GM19193 (cell line): ENCODE results near the gene EPS15.

ENCODE experiments used
- POLR2A ChIP-seq: IDR thresholded peaks from 4 replicates; pipeline ENCODE4 v1.6.1; 2011; ENCODE audit not compliant: insufficient read depth, insufficient read length; ENCODE audit errors: extremely low read depth

EPS15 gene

GRCh38 chr1:51327386-51327785 lies 191.7 kb downstream of the EPS15 start:
- TF ChIP-seq POLR2A, result no peak

DNA sequence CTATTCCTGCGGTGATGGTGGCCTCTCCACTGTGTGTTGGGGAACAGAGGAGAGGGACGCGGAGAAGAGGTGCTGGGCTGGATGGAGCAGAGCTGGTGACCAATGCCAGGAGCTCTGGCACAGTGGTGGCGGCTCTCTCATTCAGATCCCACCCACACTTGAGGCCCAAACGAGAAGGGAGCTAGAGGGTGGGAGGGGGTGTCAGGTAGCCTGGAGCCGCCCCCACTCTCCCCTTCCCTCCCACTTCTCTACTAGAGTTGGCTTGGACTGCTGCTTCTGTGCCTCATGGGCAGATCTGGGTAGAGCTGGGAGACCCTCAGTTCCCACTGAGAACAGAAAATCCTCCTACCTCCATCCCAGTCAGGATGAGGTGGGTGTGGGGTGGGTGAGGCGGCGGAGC lies 192.2 kb downstream of the EPS15 start:
- TF ChIP-seq POLR2A, result no peak

DNA sequence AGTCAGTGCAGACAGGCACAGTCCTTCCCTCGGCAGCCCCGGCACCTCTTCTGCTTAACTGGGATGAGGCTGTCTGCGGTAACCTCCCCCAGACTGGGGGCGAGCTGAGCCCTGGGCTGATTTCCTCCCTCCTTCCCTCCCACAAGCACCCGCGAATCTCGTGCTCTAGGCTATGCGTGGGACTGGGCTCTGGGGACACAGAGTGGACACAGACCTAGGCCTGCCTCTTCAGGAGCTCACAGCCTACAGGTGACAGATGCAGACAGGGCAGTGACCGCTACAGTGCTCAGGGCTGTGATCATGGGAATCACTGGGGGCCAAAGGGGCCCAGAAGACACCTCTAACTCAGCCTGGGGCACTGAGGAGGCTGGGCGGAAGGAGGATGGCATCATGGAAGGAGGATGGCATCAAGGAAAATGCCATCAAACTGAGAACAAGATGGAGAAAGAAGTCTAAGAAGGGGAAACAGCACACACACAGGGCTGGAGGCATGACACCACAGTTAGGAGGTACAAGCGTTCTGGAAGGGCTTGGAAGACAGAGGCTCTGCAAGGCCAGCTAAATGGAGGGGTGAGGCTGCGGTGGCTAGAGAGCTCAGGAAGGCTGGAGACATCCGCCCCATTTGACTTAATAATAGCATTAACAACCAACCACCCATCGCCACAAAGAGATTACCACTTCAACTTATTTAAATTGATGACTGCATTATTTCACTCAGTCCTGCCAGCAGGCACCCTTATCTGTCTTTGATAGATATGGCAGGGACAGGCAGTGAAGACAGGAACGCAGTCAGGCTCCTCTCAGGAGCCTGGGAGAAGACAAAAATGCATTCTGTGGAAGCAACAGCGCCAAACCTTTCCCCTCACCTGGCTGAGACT lies 192.9 kb downstream of the EPS15 start:
- TF ChIP-seq POLR2A, result no peak

DNA sequence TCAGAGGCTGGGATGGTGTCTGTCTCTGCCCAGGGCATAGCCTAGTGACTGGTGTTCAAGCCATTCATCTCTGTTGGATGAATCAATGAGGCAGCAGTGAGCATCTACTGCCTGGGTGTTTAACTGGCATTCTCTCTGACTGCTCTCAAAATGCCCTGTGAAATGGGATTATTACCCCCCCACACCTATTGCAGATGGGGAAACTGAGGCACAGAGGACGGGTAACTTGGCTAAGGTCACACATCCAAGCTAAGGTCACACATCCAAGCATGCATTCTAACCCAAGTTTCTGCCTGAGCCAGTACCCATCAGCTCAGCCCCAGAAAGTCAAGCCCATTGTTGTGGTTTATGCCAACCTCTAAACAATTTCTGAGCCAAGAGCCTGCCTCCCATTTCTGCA lies 193.7 kb downstream of the EPS15 start:
- no peak for TF ChIP-seq POLR2A

GRCh38 chr1:51324251-51325010 lies 194.6 kb downstream of the EPS15 start:
- TF ChIP-seq POLR2A, result no peak

- no peak for TF ChIP-seq POLR2A
Measured at GRCh38 chr1:51323778-51324177, 195.3 kb downstream of the EPS15 start.

DNA sequence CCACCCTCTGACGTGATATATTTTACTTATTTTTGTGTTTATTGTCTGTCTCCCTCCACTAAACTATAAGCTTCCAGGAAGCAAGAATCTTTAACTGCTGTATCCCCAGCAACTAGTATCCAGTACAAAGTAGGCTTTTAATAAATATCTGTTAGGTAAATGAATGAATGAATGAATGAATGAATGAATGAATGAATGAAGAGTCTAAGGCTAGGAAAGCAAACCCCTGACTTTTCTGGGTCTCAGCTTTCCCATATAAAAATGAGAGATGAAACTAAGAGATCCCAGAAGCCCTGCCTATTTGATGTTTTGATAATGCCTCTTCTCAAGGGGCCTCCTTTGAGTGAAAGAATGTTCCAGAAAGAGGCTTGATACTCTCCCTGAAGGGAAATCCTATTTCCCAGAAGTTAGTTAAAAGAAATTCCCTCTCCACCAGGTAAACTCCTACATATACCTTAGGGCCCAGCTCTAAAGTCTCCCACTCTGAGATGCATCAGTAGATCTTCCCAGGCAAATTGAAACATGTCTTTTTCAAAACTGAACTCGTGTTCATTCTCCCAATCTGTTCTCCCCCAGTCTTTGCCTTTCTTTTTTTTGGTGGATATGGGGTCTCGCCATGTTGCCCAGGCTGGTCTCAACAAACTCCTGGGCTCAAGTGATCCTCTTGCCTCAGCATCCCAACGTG lies 196.5 kb downstream of the EPS15 start:
- no peak for TF ChIP-seq POLR2A

- TF ChIP-seq POLR2A, result no peak
Measured at GRCh38 chr1:51321924-51322280, 197.2 kb downstream of the EPS15 start.

GRCh38 chr1:51320967-51321923 lies 197.8 kb downstream of the EPS15 start:
- no peak for TF ChIP-seq POLR2A

GRCh38 chr1:51317798-51318197 lies 201.3 kb downstream of the EPS15 start:
- TF ChIP-seq POLR2A, result no peak

- TF ChIP-seq POLR2A, result no peak
Measured at GRCh38 chr1:51316846-51317120, 202.3 kb downstream of the EPS15 start.

- TF ChIP-seq POLR2A, result no peak
Measured at GRCh38 chr1:51316113-51316845, 202.8 kb downstream of the EPS15 start.

- no peak for TF ChIP-seq POLR2A
Measured at GRCh38 chr1:51314974-51315373, 204.1 kb downstream of the EPS15 start.

DNA sequence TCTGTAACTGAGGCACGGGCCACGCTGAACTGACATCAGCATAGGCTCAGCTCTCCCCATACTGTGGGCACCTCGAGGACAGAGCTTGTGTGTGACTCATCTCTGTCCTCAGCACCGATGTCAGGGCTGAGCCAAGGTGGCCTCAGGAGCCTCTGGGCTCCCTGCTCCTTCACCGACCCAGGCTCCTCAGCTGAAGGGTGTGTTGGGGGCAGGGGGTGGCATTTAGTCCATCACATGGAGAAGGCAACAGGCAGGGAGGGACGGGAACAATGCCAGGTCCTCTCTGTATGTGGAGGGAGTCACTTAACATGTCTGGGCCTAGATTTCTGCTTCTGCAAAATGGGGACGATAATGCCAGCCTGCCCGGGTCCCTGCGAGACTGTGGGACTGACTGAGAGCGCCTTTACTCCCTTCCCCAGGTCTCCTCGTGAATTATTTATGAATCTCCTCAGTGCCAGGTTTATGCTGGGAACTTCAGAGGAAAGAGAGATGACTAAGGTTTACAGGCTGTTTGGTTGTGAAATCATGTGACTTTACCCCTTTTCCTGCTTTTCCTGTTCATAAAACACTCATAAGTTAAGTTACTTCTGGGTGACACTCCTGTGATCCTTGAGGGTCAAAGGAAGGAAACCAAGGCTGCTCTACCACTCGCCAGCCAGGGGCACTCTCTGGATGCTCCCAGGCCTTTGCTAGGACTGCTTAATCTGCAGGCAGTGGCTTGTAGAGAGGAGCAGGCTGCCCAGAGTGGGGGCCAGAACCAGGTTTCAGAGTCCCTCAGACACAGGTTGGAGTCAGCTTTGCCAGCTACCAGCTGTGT lies 204.9 kb downstream of the EPS15 start:
- no peak for TF ChIP-seq POLR2A
